ENCODE results near the gene DDI1. TPM values are rescaled to one million over a fixed set of nuclear protein-coding genes. Genes with fewer than 3 reads are reported as not detected.

Gene DDI1
- total RNA-seq, 1 donor from 2014 or later, result not detected

GRCh38 chr11:104076455-104076854 lies 40.0 kb downstream of the DDI1 start:
- Histone ChIP-seq H3K9me3 (no peaks in the 10 kb centered on the region), H3K36me3 (no peaks in the 10 kb centered on the region), H3K4me3 (no peak overlapping the region), H3K27ac (no peak overlapping the region), H3K27me3 (ENCODE audit: low read depth) (no peaks in the 10 kb centered on the region), H3K4me1 (no peaks in the 10 kb centered on the region)
- intact Hi-C loops (cut with DNase I), result no loop called here
- DNase-seq, result no peak
- ATAC-seq, result no peak
- TF ChIP-seq CTCF (IDR thresholded peaks at IDR 0.05), result no peak

- Histone ChIP-seq H3K27me3 (ENCODE audit: low read depth) (no peaks in the 10 kb centered on the region), H3K4me3 (no peak overlapping the region), H3K9me3 (no peaks in the 10 kb centered on the region), H3K36me3 (no peaks in the 10 kb centered on the region), H3K4me1 (no peaks in the 10 kb centered on the region), H3K27ac (no peak overlapping the region)
- intact Hi-C loops (cut with DNase I), result no loop called here
- no peak for DNase-seq
- ATAC-seq, result no peak
- TF ChIP-seq CTCF (IDR thresholded peaks at IDR 0.05), result no peak
Observed at GRCh38 chr11:104078245-104078644, 41.8 kb downstream of the DDI1 start.

GRCh38 chr11:104078995-104079394 lies 42.6 kb downstream of the DDI1 start:
- Histone ChIP-seq H3K27ac (no peak overlapping the region), H3K27me3 (ENCODE audit: low read depth) (no peaks in the 10 kb centered on the region), H3K9me3 (no peaks in the 10 kb centered on the region), H3K4me3 (no peak overlapping the region), H3K36me3 (no peaks in the 10 kb centered on the region), H3K4me1 (no peaks in the 10 kb centered on the region)
- DNase-seq, result no peak
- ATAC-seq, result no peak
- intact Hi-C loops (cut with DNase I), result no loop called here
- no peak for TF ChIP-seq CTCF (IDR thresholded peaks at IDR 0.05)

- Histone ChIP-seq H3K27me3 (ENCODE audit: low read depth) (no peaks in the 10 kb centered on the region), H3K4me1 (no peaks in the 10 kb centered on the region), H3K9me3 (no peaks in the 10 kb centered on the region), H3K36me3 (no peaks in the 10 kb centered on the region), H3K27ac (no peak overlapping the region), H3K4me3 (no peak overlapping the region)
- ATAC-seq (no peak), DNase-seq (no peak)
- intact Hi-C loops (cut with DNase I), result no loop called here
- no peak for TF ChIP-seq CTCF (IDR thresholded peaks at IDR 0.05)
Observed at GRCh38 chr11:104086621-104087020, 50.2 kb downstream of the DDI1 start.

Other genes with a start within 250 kb of the DDI1 start
- 3.9 TPM for gene PDGFD, start 127.5 kb downstream of the DDI1 start, total RNA-seq

Data from lower lobe of right lung (tissue), 2 donors.